NOMO-1 treated with DMSO at 0.1 percent for 48 hours (cell line): ENCODE data around the gene NBPF1.
"Not testable (repeated sequence)": the region's sequence is repeated elsewhere in the genome, so short reads cannot be mapped to it uniquely, and the experiment has no call there.

Experiments used
- DNase-seq: peaks from one replicate; lab custom pipeline; 2025; ENCODE audit not compliant: unreplicated experiment; lab: John Stamatoyannopoulos, UW

The NBPF1 gene

DNA sequence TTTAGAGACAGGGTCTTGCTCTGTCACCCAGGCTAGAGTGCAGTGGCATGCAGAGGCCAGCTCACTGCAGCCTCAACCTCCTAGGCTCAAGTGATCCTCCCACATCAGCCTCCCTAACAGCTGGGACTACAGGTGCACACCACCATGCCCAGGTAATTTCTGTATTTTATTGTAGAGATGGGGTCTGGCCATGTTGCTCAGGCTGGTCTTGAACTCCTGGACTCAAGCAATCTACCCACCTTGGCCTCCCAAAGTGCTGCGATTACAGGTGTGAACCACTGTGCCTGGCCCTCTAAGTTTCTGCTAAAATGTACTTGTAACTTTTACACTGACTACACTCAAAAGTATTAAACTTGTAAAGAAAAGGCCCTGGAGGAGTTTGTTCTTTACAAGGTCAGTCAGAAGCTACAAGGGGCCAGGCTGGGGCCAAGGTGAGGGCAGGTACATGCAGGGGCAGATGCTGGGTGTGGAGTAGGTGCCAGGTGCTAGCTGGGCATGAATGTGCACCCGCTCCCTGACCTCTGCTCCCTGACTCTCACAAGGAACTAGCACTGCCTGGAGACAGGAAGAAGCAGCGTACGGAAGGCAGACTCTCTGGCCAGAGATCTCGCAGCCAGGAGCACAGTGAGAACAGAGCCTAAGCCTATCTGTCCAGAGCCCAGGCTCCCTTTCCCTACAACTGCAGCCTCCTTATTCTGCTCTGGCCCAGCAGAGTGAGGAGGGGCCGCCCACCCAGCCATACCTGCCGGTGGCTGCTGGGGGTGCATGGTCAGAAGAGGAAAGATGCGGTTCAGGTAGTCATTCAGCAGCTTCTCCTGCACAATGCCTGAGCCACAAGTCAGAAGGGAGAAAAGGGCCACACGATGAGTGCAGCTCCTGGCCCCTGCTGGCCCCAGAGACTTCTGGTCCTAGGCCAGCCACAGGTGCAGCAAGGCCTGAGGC, 28.9 kb upstream of the NBPF1 start:
- not testable (repeated sequence) for DNase-seq

DNA sequence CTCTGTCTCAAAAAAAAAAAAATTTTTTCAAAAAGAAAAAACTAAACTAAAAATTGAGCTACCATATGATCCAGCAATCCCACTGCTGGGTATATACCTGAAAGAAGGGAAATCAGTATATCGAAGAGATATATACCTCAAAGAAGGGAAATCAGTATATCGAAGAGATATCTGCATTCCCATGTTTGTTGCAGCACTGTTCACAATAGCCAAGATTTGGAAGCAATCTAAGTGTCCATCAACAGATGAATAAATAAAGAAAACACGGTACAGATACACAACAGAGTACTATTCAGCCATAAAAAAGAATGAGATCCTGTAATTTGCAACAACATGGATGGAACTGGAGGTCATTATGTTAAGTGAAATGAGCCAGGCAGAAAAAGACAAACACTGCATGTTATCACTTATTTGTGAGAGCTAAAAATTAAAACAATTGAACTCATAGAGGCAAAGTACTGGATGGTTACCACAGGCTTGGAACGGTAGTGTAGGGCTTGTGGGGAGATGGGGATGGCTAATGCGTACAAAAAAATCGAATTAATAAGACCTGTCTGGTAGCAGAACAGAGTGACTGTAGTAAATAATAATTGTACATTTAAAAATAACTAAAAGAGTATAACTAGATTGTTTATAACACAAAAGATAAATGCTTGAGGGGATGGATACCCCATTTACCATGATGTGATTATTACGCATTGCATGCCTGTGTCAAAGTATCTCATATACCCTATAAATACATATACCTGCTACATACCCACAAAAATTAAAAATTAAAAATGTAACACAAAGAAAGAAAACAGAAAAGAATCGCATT, 28.0 kb upstream of the NBPF1 start:
- DNase-seq: not testable (repeated sequence)

DNA sequence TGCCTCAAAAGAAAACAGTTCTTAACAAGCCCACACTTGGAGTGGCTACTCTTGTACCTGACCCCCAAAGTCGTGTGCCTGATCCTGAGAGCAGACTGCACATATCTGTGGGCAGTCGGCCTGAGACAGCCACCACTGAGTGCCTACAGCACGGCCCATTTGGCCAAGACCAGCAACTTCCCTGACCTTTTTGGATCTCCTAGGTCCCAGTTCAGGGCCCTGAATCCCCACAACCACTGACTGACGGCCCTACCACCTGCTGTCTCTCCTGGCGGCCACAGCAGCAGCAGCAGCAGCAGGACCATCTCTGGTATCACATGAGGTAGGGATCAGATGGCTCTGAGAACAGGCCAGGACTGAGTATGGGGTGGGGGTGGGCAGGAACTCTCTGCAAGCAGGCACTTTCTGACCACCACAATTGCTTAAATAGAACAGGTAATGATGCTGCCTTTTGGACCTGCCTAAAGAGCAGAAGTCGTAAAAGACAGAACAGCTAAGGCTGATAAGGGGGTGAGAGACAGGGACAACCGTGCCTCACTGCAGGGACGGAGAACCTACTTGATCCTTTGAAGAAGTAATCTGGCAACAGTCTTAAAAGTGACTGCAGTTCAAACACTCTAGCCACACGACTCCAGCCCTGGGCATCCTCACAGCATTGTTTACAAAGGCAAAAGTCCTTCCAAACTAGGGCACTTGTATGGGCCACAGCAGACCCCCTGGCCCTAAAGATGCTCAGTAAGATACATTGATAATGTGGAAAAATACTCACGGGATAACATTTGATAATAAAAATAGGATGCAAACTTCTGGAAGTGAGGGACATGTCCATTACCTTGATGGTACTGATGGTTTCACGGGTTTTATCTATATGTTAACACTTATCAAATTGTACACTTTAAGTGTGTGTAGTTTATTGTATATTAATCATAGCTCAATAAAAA, 26.0 kb upstream of the NBPF1 start:
- not testable (repeated sequence) for DNase-seq

DNA sequence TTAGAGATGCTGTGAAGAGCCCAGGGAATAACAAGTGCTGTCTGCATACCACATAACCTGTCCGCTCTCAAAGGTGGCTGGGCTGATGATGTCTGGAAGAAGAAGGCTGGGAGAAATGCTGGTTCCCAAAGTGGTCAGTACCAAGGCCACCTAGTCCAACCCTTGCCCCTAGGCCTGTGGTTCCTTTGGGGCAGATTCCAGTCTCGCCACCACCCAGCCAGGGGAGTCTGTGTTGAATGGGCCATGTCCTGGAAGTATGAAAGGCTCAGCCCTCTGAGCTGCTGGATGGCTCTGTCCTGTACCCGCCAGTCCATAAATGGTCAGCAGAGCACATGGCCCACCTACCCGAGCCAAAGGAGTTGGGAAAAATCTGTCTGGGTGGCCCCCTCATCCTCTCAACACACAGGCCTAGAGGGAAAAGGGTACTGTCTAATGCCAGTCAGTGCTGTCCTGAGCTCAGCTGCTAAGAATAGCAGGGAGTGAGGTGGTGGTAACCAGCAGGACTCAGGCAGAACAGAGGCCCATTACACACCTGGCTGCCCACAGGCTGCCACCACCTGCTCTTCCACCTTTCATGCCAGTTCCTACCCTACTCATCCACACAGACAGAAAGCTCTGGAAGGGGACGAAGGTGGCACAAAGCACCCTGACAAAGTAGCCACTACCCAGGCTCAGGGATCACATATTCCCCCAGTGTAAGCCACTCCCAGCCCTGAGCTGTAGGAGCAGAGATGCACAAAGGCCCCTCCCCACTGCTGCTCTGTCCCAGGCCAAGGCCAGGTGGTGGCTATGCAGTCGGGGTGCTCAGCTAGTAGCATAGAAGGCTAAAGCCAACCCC, 24.8 kb upstream of the NBPF1 start:
- not testable (repeated sequence) for DNase-seq

DNA sequence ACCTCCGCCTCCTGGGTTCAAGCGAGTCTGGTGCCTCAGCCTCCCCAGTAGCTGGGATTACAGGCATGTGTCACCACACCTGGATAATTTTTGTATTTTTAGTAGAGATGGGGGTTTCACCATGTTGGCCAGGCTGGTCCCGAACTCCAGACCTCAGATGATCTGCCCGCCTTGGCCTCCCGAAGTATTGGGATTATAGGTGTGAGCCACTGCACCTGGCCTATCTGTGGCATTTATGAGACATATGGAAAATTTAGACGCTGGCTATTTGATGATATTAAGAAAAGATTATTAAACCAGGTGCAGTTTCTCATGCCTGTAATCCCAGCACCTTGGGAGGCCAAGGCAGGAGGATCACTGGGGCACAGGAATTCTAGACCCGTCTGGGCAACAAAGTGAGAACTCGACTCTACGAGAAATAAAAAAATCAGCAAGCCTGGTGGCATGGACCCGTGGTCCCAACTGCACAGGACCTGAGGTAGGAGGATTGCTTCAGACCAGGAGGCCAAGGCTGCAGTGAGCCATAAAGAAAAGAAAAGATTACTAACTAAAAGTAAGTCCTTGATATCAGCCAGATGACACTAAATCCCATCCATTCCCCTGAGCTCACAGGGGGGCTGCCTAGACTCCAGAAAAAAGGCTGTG, 23.3 kb upstream of the NBPF1 start:
- DNase-seq: not testable (repeated sequence)

DNA sequence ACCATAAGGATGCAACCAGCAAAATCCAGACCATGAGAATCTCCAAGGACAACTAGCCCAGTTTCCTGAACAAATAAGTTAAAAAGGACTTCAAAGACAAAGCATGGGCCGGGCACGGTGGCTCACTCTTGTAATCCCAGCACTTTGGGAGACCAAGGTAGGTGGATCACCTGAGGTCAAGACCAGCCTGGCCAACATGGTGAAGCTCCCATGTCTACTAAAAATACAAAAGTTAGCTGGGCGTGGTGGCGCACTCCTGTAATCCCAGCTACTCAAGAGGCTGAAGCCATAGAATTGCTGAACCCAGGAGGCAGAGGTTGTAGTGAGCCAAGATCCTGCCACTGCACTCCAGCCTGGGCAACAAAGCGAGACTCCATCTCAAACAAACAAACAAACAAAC, 22.6 kb upstream of the NBPF1 start:
- DNase-seq: not testable (repeated sequence)

DNA sequence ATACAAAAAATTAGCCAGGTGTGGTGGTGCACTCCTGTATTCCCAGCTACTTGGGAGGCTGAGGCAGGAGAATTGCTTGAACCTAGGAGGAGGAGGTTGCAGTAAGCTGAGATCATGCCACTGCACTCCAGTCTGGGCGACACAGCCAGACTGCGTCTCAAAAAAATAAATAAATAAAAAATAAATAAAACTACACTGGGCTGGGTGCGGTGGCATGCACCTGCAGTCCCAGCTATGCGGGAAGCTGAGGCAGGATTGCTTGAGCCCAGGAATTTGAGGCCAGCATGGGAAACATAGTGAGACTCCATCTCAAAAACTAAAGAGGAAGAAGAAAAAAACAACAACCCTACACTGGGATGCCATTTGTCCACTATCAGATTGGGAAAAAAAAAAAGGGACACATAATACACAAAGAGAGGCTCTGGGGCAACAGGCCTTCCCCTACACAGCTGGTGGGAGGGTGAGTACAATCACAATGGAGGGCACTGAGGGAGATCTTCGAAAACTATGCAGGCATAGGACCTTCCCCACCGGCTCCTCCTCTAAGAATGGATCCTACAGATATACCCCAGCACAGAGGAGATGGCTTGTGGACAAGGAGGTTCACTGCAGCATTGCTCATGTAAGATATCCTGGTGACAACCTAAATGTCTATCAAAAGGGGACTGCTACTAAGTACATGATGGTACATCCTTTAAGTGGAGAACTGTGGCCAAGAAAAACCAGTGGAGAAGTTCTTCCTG, 20.3 kb upstream of the NBPF1 start:
- DNase-seq: not testable (repeated sequence)

DNA sequence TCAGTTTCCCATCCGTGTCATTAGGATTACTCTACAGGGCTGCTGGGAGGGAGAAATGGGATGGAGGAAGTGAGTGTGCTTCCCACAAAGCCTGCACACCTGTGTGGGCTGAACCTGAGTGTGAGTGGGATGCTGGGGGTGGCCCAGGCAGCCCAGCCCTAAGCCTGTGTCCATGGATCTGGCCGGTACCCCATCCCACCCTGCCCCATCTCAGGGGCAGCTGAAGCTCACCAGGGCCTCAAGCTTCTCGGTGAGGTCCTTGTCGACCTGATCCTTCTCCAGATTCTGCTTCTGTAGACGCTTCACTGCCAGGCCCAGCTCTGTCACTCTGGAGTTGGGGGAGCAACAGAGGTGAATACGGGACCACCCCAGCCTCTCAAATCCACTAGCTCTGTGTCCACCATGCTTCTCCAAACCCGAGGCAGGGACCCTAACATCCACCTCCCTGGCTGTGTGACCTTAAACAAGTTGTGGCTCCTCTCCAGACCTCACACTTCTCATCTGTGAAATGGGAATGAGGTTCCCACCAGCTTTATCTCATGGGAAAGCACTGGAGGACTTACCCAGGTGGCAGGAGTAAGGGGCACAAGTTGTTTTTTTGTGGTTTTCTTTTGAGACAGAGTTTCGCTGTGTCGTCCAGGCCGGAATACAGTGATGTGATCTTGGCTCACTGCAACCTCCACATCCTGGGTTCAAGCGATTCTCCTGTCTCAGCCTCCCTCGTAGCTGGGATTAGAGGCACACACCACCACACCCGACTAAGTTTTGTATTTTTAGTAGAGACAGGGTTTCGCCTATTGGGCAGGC, 18.9 kb upstream of the NBPF1 start:
- DNase-seq: not testable (repeated sequence)

DNA sequence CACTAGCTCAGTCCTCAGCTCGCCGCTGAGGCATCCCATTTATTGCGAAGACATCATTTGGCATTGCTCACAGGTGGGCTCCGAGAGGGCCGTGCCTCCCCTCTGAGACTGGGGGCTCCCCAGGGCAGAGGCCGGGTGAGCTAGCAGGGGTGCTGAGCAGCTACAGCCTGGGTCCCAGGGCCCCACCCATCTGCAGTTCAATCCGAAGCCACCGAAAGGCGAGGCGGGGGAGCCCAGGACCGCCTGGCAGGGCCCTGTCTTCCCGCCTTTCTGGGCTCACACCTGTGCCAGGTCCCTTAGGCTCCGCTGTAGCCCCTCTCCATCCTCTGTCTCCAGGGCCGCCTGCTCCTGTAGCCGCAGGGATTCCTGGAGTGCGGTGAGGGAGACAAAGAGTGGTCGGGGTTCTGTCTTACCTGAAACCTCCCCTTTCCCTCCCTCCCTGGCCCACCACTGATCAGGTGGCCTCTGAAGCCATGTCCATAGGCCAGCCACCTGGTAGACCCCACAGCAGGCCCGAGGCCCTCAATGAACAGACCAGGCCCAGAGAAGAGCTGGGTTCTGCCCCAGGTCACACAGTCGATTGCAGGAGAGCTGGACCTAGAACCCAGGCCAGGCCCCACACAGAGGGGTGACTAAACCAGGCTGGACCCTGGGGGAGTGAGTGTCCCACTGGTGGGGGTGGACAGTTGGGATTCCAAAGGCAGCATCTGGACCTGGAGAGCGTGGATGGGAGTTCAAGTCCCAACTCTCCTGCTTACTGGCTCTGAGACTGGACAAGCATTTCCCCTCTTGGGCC, 18.1 kb upstream of the NBPF1 start:
- no peak for DNase-seq

DNA sequence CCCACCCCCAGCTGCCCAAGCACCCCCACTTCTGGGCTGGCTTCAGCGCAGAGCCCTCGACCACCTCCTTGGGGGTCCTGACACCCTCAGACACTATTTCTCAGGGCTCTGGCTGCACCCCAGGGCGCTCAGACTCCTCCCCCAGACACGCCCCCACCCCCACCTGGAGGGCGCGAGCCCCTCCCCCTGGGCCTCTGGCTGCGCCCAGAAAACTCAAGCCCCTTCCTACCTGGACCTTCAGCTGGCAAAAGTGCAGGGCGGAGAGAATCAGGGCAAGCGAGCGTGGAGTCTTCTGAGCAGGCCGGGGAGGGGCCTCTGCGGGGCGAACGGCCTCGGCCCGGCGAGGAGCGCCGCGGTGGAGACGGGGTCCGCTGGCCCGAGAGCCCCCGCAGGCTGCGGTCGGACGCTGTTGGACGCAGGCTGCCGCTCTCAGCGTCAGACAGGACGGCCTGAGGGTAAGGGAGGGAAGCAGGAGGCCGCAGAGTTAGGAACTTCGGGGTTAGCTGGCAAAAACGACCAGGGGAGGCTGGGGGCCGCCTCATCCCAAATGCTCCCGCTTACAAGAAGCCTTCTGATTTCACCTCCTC, 17.4 kb upstream of the NBPF1 start:
- no peak for DNase-seq

DNA sequence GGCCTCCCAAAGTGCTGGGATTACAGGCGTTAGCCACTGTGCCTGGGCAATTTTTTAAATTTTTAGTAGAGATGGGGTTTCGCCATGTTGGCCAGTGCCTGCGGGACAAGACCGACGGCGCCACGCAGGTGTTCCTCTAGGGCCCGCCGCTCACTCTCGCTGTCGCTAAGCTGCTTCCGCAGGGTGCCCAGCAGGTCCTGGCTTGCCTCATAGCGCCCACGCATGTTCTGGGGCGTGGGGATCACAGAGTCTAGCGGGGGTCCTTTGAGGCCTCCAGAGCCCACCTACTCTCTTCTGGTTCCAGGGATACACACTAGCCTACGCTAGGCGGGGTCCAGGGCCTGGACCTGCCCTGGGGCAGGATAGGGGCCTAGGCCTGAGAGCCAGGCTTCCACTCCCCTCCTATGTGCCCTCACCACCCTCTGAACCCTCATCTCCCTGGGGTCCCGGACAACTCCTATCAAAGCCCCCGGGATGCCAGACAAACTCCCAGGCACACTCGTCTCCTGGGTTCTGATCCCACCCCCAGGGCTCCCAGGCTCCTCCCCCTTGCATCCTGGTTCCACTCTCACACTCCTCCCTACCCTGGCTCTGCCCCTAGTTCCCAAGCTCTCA, 16.7 kb upstream of the NBPF1 start:
- DNase-seq: not testable (repeated sequence)

DNA sequence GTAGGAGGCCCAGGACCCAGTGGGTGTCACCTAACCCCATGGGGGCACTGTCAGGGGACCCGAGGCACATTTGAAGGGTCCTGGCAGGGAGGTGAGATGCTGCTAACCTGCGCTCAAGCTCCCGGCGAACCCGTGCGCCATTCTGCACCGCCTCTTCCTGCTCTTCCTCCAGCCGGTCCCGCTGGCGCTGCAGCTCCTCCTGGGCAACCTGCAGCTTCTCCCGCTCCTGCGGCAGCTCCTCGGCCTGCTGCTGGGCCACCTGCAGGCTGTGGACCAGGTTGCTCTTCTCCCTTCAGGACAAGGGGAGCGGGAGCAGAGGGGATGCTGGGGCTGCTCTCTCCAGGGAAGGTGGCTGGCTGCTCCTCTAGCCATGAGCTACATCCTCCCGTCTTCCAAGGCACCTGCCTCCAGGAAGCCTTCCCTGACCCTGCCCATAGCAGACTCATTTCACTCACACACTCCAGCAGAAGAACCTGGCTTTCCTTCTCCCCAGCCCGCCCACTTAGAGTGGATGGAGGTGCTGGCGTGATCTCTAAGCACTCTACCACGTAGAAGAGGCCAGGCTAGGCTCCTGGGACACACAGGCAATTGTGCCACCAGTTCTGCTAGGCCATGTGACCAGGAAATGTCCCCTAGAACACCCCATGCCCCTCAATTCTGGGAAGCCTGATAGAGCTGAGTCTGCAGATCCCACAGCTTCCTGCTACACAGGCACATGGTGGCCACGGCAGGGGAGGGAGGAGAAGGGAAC, 15.2 kb upstream of the NBPF1 start:
- DNase-seq: no peak

DNA sequence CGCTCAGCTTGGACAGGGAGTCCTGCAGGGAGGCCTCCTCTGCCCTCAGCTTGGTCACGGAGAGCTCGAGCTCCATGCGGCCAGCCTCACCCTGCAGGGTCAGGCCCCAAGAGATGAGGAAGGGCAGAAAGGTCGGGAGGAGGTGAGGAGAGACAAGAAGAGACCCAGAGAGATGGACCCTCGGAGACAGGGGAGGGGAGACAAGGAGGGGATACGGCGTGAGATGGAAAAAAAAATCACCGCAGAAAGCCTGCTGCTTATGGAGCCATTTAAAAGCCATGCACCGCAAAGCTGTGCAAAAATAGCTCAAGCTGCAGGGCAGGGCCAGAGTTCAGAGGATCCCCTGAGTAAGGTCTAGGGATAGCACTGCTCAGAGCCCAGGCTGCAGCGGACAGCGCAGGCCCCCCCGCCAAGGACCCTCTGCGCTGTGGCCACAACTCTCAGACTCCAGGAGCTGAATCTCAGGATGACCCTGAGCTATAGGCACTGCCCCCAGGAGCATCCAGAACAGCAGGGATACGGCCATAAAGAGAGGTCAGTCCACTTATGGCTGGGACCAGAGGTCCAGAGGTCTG, 13.1 kb upstream of the NBPF1 start:
- DNase-seq: not testable (repeated sequence)

DNA sequence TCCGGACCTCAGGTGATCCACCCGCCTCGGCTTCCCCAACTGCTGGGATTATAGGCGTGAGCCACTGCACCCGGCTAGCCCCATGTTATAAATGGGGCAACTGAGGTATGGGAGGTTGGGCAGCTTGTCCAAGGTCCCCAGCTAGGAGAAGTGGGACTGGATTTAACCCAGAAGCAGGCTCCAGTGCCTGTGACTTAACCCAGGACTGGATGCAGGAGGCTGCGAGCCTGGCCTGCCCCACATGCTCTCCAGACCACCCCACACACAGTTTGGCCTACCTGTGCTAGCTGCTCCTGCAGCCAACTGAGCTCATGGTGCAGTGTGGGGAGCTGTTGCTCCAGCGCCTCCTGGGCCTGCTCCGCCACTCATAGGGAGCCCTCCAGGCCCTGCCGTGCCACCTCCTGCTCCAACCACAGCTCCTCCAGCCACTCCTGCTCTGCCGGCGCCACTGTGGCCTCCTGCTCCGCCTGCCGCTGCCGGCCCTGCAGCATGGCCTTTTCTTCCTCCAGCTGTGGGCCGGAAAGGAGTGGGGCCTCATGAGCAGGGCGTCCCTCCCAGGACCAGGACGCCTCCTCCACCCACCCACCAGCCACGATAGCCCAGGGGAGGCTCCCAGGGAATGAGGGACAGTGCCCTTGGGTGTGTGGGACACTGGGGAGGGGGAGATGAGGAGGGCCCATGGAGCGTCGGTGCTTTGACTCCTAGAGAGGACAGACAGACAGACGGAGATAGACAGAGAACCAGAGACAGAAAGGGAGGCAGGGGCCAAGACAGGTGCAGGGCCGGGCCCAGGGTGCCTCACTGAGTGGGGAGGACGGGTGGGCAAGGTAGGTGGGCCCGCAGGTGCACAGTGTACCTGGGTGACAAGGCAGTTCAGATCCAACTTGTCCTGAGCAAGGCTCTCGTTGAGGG, 12.4 kb upstream of the NBPF1 start:
- no peak for DNase-seq
